ENCODE measurements around the gene EIF3B. TPM values are rescaled to one million over a fixed set of nuclear protein-coding genes. Genes with fewer than 3 reads are reported as not detected.

Gene EIF3B
- total and polyA plus RNA-seq, 3 donors from 2014 or later, result 165 to 263 (median 237) TPM

- Histone ChIP-seq H3K9me3 (no peaks in the 10 kb centered on the region), H3K4me1 (peaks cover 4% of the 10 kb centered on the region), H3K27ac (no peak overlapping the region), H3K27me3 (no peaks in the 10 kb centered on the region), H3K4me3 (no peak overlapping the region), H3K36me3 (ENCODE audit: low read depth, missing control alignments) (no peaks in the 10 kb centered on the region)
- WGBS, 2 donors, result 85% methylated on average over 9 of the region's 9 CpGs
- TF ChIP-seq POLR2A (IDR thresholded peaks at IDR 0.05) (no peak), CTCF (IDR thresholded peaks at IDR 0.05) (no peak)
- DNase-seq, result no peak
- intact Hi-C loops (cut with DNase I; ENCODE audit: low total_unique reads), result no loop called here
Observed at GRCh38 chr7:2421943-2422310, 67.3 kb downstream of the EIF3B start.

- Histone ChIP-seq H3K27ac (no peak overlapping the region), H3K36me3 (ENCODE audit: low read depth, missing control alignments) (no peaks in the 10 kb centered on the region), H3K4me3 (no peak overlapping the region), H3K27me3 (no peaks in the 10 kb centered on the region), H3K4me1 (no peaks in the 10 kb centered on the region), H3K9me3 (no peaks in the 10 kb centered on the region)
- 88% methylated on average over 10 of the region's 10 CpGs for WGBS, 2 donors
- intact Hi-C loops (cut with DNase I; ENCODE audit: low total_unique reads), result no loop called here
- no peak for DNase-seq
- TF ChIP-seq POLR2A (IDR thresholded peaks at IDR 0.05), result no peak
- no peak for TF ChIP-seq CTCF (IDR thresholded peaks at IDR 0.05)
Observed at GRCh38 chr7:2425749-2426148, 71.1 kb downstream of the EIF3B start.

Small RNAs within 50 kb of the gene (small RNA-seq; reads per million reads assigned to genes)
- gene AC004840.2, result 0 to 0.09 reads per million in 2 donors

Other genes starting within 250 kb of the EIF3B start
- gene MAD1L1, start 121.9 kb upstream of the EIF3B start, total RNA-seq, result 100 to 1,000 TPM in 1 of 2 donors, 10 to 100 TPM in 1; 94.6 to 149 TPM
- 63.1 TPM for gene MAD1L1, start 121.9 kb upstream of the EIF3B start, polyA plus RNA-seq (ENCODE audit: insufficient read depth, low read depth, low replicate concordance)
- 10 to 100 TPM; 18.1 to 20.5 TPM for gene MRM2, start 112.6 kb upstream of the EIF3B start, total RNA-seq
- gene MRM2, start 112.6 kb upstream of the EIF3B start, polyA plus RNA-seq (ENCODE audit: insufficient read depth, low read depth, low replicate concordance), result 31.2 TPM
- 10 to 100 TPM; 27.5 to 39.4 TPM for gene NUDT1, start 112.6 kb upstream of the EIF3B start, total RNA-seq
- 68.0 TPM for gene NUDT1, start 112.6 kb upstream of the EIF3B start, polyA plus RNA-seq (ENCODE audit: insufficient read depth, low read depth, low replicate concordance)
- 10 to 100 TPM; 50.9 to 66.8 TPM for gene SNX8, start 40.4 kb upstream of the EIF3B start, total RNA-seq
- gene SNX8, start 40.4 kb upstream of the EIF3B start, polyA plus RNA-seq (ENCODE audit: insufficient read depth, low read depth, low replicate concordance), result 90.8 TPM
- gene CHST12, start 48.8 kb downstream of the EIF3B start, total RNA-seq, result 10 to 100 TPM; 42.0 to 42.1 TPM
- gene CHST12, start 48.8 kb downstream of the EIF3B start, polyA plus RNA-seq (ENCODE audit: insufficient read depth, low read depth, low replicate concordance), result 15.3 TPM
- not detected for gene GRIFIN, start 121.6 kb downstream of the EIF3B start, total RNA-seq
- gene GRIFIN, start 121.6 kb downstream of the EIF3B start, polyA plus RNA-seq (ENCODE audit: insufficient read depth, low read depth, low replicate concordance), result not detected
- 10 to 100 TPM; 18.3 to 34.1 TPM for gene LFNG, start 164.9 kb downstream of the EIF3B start, total RNA-seq
- gene LFNG, start 164.9 kb downstream of the EIF3B start, polyA plus RNA-seq (ENCODE audit: insufficient read depth, low read depth, low replicate concordance), result 10.1 TPM
- gene BRAT1, start 200.7 kb downstream of the EIF3B start, total RNA-seq, result 100 to 1,000 TPM; 104 to 108 TPM
- 45.3 TPM for gene BRAT1, start 200.7 kb downstream of the EIF3B start, polyA plus RNA-seq (ENCODE audit: insufficient read depth, low read depth, low replicate concordance)
- 100 to 1,000 TPM in 1 of 2 donors, 10 to 100 TPM in 1; 57.9 to 139 TPM for gene IQCE, start 204.2 kb downstream of the EIF3B start, total RNA-seq
- gene IQCE, start 204.2 kb downstream of the EIF3B start, polyA plus RNA-seq (ENCODE audit: insufficient read depth, low read depth, low replicate concordance), result 86.4 TPM

All from testis (tissue), 3 donors.